Renal pelvis (tissue), 4 donors: ENCODE measurements around the gene ALDH6A1. TPM values are rescaled to one million over a fixed set of nuclear protein-coding genes. Genes with fewer than 3 reads are reported as not detected.

Experiments
- DNase-seq: peaks from one replicate; pipeline ENCODE4 v3.0.0-alpha.2; 2013
- polyA plus RNA-seq, 3 donors: library from polyadenylated mRNA; unstranded; fragments of 120-200 nt; gene quantifications; one replicate each; pipeline ENCODE4 v1.2.1, GENCODE V29; 2013; ENCODE audit not compliant: insufficient read length in 3 of 3

The ALDH6A1 gene
- polyA plus RNA-seq, 3 donors = 93.8 to 130 (median 122) TPM

- no peak for DNase-seq
Measured at GRCh38 chr14:74065746-74066575, 18.3 kb downstream of the ALDH6A1 start.

GRCh38 chr14:74064883-74065282 lies 19.4 kb downstream of the ALDH6A1 start:
- no peak for DNase-seq

GRCh38 chr14:74064426-74064825 lies 19.8 kb downstream of the ALDH6A1 start:
- no peak for DNase-seq

- DNase-seq = no peak
Measured at GRCh38 chr14:74062809-74063150, 21.5 kb downstream of the ALDH6A1 start.

- DNase-seq = no peak
Measured at GRCh38 chr14:74049876-74050495, 34.3 kb downstream of the ALDH6A1 start.

- DNase-seq = no peak
Measured at GRCh38 chr14:74048281-74048680, 36.0 kb downstream of the ALDH6A1 start.

GRCh38 chr14:74045522-74045921 lies 38.7 kb downstream of the ALDH6A1 start:
- no peak for DNase-seq

- no peak for DNase-seq
Measured at GRCh38 chr14:74042296-74042695, 42.0 kb downstream of the ALDH6A1 start.

GRCh38 chr14:74038020-74038859 lies 46.0 kb downstream of the ALDH6A1 start:
- peak; percentile 57 for DNase-seq

- DNase-seq = no peak
Measured at GRCh38 chr14:74035556-74035955, 48.7 kb downstream of the ALDH6A1 start.

- DNase-seq = no peak
Measured at GRCh38 chr14:74034572-74034971, 49.7 kb downstream of the ALDH6A1 start.

GRCh38 chr14:74029136-74029535 lies 55.1 kb downstream of the ALDH6A1 start:
- no peak for DNase-seq

GRCh38 chr14:74022346-74022745 lies 61.9 kb downstream of the ALDH6A1 start:
- DNase-seq = no peak

GRCh38 chr14:74019408-74020137 lies 64.7 kb downstream of the ALDH6A1 start:
- no peak for DNase-seq

- peak; percentile 82 for DNase-seq
Measured at GRCh38 chr14:74018586-74019407, 65.5 kb downstream of the ALDH6A1 start, which contains the start of the genes BBOF1 and ENTPD5. TSS of gene BBOF1 (plus strand) at chr14:74019349. CDS start at chr14:74019479, 130 bp downstream. TSS of gene ENTPD5 (minus strand) at chr14:74019288. CDS start at chr14:73988102, 31,186 bp downstream.

- DNase-seq = peak; percentile 36
Measured at GRCh38 chr14:74018174-74018585, 66.1 kb downstream of the ALDH6A1 start.

GRCh38 chr14:74015963-74016362 lies 68.3 kb downstream of the ALDH6A1 start:
- no peak for DNase-seq

GRCh38 chr14:74015176-74015575 lies 69.1 kb downstream of the ALDH6A1 start:
- DNase-seq = no peak

GRCh38 chr14:74014299-74014698 lies 70.0 kb downstream of the ALDH6A1 start:
- DNase-seq = no peak

- no peak for DNase-seq
Measured at GRCh38 chr14:74008843-74009499, 75.3 kb downstream of the ALDH6A1 start.
